ENCODE data around the gene TRABD2A.

TRABD2A gene

GRCh38 chr2:84914334-84914733 is 33.5 kb upstream of the TRABD2A start:
- Histone ChIP-seq H3K36me3 (peaks cover 6% of the 10 kb centered on the region), H3K9ac (no peak overlapping the region), H4K20me1 (no peaks in the 10 kb centered on the region), H3K4me1 (peaks cover 32% of the 10 kb centered on the region), H3K27me3 (no peaks in the 10 kb centered on the region), H3K4me3 (no peak overlapping the region), H3K4me2 (no peak overlapping the region), H3K27ac (no peak overlapping the region), H3K9me3 (peaks cover 14% of the 10 kb centered on the region; the same call in 1 of the 2 replicates)
- no peak for TF ChIP-seq Cebpa-rat (IDR thresholded peaks at IDR 0.05)

GRCh38 chr2:84912984-84913383 is 32.1 kb upstream of the TRABD2A start:
- H3K36me3 ChIP-seq, result peaks cover 12% of the 10 kb centered on the region
- H3K4me3 ChIP-seq, result no peak overlapping the region
- no peak overlapping the region for H3K27ac ChIP-seq
- no peak overlapping the region for H3K9ac ChIP-seq
- no peak overlapping the region for H3K4me2 ChIP-seq
- H3K4me1 ChIP-seq, result peaks cover 29% of the 10 kb centered on the region
- H3K27me3 ChIP-seq, result no peaks in the 10 kb centered on the region
- TF ChIP-seq Cebpa-rat (IDR thresholded peaks at IDR 0.05), result no peak
- peaks cover 4% of the 10 kb centered on the region for H4K20me1 ChIP-seq
- H3K9me3 ChIP-seq, result peaks cover 15% of the 10 kb centered on the region; the same call in 1 of the 2 replicates

GRCh38 chr2:84911135-84911678 is 30.3 kb upstream of the TRABD2A start:
- Histone ChIP-seq H3K9ac (no peak overlapping the region), H3K4me1 (peaks cover 32% of the 10 kb centered on the region), H3K4me3 (no peak overlapping the region), H3K9me3 (peaks cover 6% of the 10 kb centered on the region; the same call in 1 of the 2 replicates), H3K27ac (no peak overlapping the region), H3K27me3 (no peaks in the 10 kb centered on the region), H3K4me2 (peak overlapping the region; percentile 55; the same call in 1 of the 2 replicates), H3K36me3 (peaks cover 19% of the 10 kb centered on the region), H4K20me1 (peaks cover 22% of the 10 kb centered on the region)
- no peak for TF ChIP-seq Cebpa-rat (IDR thresholded peaks at IDR 0.05)

- Histone ChIP-seq H4K20me1 (peaks cover 28% of the 10 kb centered on the region), H3K4me1 (peaks cover 39% of the 10 kb centered on the region), H3K27ac (no peak overlapping the region), H3K27me3 (no peaks in the 10 kb centered on the region), H3K9ac (no peak overlapping the region), H3K4me2 (peak overlapping the region; percentile 80), H3K9me3 (0 out of 2 replicates have a peak, but pooled peaks cover 6% of the 10 kb centered on the region), H3K4me3 (no peak overlapping the region), H3K36me3 (peaks cover 20% of the 10 kb centered on the region)
- TF ChIP-seq Cebpa-rat (IDR thresholded peaks at IDR 0.05), result no peak
These were observed 28.2 kb upstream of the TRABD2A start for GRCh38 chr2:84908948-84909713.

- peak overlapping the region; percentile 98 for H3K27ac ChIP-seq
- peaks cover 28% of the 10 kb centered on the region for H4K20me1 ChIP-seq
- H3K36me3 ChIP-seq, result peaks cover 20% of the 10 kb centered on the region
- peaks cover 40% of the 10 kb centered on the region for H3K4me1 ChIP-seq
- peak overlapping the region; percentile 99 for H3K9ac ChIP-seq
- H3K4me2 ChIP-seq, result peak overlapping the region; percentile 80
- TF ChIP-seq Cebpa-rat (IDR thresholded peaks at IDR 0.05), result no peak
- no peaks in the 10 kb centered on the region for H3K27me3 ChIP-seq
- 0 out of 2 replicates have a peak, but pooled peaks cover 6% of the 10 kb centered on the region for H3K9me3 ChIP-seq
- peak overlapping the region; percentile 99 for H3K4me3 ChIP-seq
These were observed 26.2 kb upstream of the TRABD2A start for GRCh38 chr2:84906900-84907714.

GRCh38 chr2:84906108-84906899 is 25.4 kb upstream of the TRABD2A start:
- peak overlapping the region; percentile 98 for H3K27ac ChIP-seq
- H3K27me3 ChIP-seq, result no peaks in the 10 kb centered on the region
- peaks cover 28% of the 10 kb centered on the region for H4K20me1 ChIP-seq
- peak overlapping the region; percentile 80 for H3K4me2 ChIP-seq
- peak overlapping the region; percentile 99 for H3K9ac ChIP-seq
- H3K4me1 ChIP-seq, result peaks cover 37% of the 10 kb centered on the region
- 0 out of 2 replicates have a peak, but pooled peaks cover 6% of the 10 kb centered on the region for H3K9me3 ChIP-seq
- H3K36me3 ChIP-seq, result peaks cover 20% of the 10 kb centered on the region
- no peak for TF ChIP-seq Cebpa-rat (IDR thresholded peaks at IDR 0.05)
- peak overlapping the region; percentile 99 for H3K4me3 ChIP-seq

- Histone ChIP-seq H3K27ac (peak within 1 kb of the TSS; percentile 98), H3K27me3 (no peaks in the 10 kb centered on the region)
These were observed 24.6 kb upstream of the TRABD2A start, which contains the start of gene TMSB10 for GRCh38 chr2:84905181-84906107. Gene TMSB10 (plus strand): TSS chr2:84905656.

GRCh38 chr2:84904717-84905174 is 23.9 kb upstream of the TRABD2A start:
- TF ChIP-seq Cebpa-rat (IDR thresholded peaks at IDR 0.05), result no peak

More at GRCh38 chr2:84905181-84906107, 24.6 kb upstream of the TRABD2A start, which contains the start of gene TMSB10:
- Histone ChIP-seq H3K9me3 (0 out of 2 replicates have a peak, but pooled peaks cover 6% of the 10 kb centered on the region), H3K4me2 (peak within 1 kb of the TSS; percentile 92), H3K9ac (peak within 1 kb of the TSS; percentile 99), H3K4me1 (peaks cover 32% of the 10 kb centered on the region), H4K20me1 (peaks cover 28% of the 10 kb centered on the region), H3K36me3 (peaks cover 20% of the 10 kb centered on the region), H3K4me3 (peak within 1 kb of the TSS; percentile 99)
- no peak for TF ChIP-seq Cebpa-rat (IDR thresholded peaks at IDR 0.05)

More at GRCh38 chr2:84904717-84905174, 23.9 kb upstream of the TRABD2A start:
- Histone ChIP-seq H3K9ac (peak overlapping the region; percentile 99; the same call in 1 of the 2 replicates), H3K4me3 (peak overlapping the region; percentile 99), H4K20me1 (peaks cover 28% of the 10 kb centered on the region), H3K27ac (peak overlapping the region; percentile 98), H3K9me3 (0 out of 2 replicates have a peak, but pooled peaks cover 6% of the 10 kb centered on the region), H3K4me2 (peak overlapping the region; percentile 92), H3K4me1 (peaks cover 32% of the 10 kb centered on the region), H3K36me3 (peaks cover 18% of the 10 kb centered on the region), H3K27me3 (no peaks in the 10 kb centered on the region)
